Ovary (tissue), 9 donors: Measurements from ENCODE around the gene OSBPL2. TPM values are rescaled to one million over a fixed set of nuclear protein-coding genes. Genes with fewer than 3 reads are reported as not detected.

Source experiments
- DNase-seq, 5 donors: peaks; one replicate each; pipeline ENCODE4 v3.0.0-alpha.2; 2019 to 2020
- H3K27ac ChIP-seq, 2 donors: fragments of 200-600 bp; one replicate each; pipeline versions ENCODE4 v1.5.1 to v1.8.0; 2019 to 2022
- H3K27me3 ChIP-seq: fragments of 200-600 bp; one replicate; pipeline ENCODE4 v1.8.0; 2022
- H3K36me3 ChIP-seq: fragments of 200-600 bp; sonication (generic); one replicate; pipeline ENCODE4 v1.5.1; 2019
- H3K4me1 ChIP-seq: one replicate; pipeline ENCODE4 v1.8.1; 2013; ENCODE audit warnings: mild to moderate bottlenecking, moderate library complexity; ENCODE audit not compliant: insufficient read depth
- H3K4me3 ChIP-seq: fragments of 200-600 bp; sonication (generic); one replicate; pipeline ENCODE4 v1.5.1; 2017
- H3K9me3 ChIP-seq, 2 donors: fragments of 200-600 bp in 1 of 2; sonication (generic) in 1 of 2; one replicate each; pipeline versions ENCODE4 v1.5.1 to v1.8.1; 2013 to 2019; ENCODE audit warnings: mild to moderate bottlenecking in 1 of 2, moderate library complexity in 1 of 2
- CTCF ChIP-seq, 3 donors: fragments of 450-650 bp in 2 of 3; fragments of 200-600 bp in 1 of 3; IDR thresholded peaks; one replicate each; pipeline versions ENCODE4 v1.5.1 to v1.8.0; 2016 to 2022; ENCODE audit warnings: antibody characterized with exemption in 3 of 3, mild to moderate bottlenecking in 1 of 3
- EP300 ChIP-seq: sonication (generic); formaldehyde crosslinking; IDR thresholded peaks from one replicate; pipeline ENCODE4 v1.6.1; 2017; ENCODE audit warnings: antibody characterized with exemption
- POLR2A ChIP-seq: fragments of 450-650 bp; IDR thresholded peaks from one replicate; pipeline ENCODE4 v1.6.1; 2017; ENCODE audit warnings: antibody characterized with exemption, mild to moderate bottlenecking, moderate library complexity
- WGBS, 3 donors: extraction: QIAGEN DNeasy Blood & Tissue Kit in 1 of 3; methylation state at CpG; one replicate each; pipeline versions ENCODE4 v1.1.5 to v1.1.7; 2013 to 2017; 5-methylcytosine and 5-hydroxymethylcytosine counted together
- intact Hi-C, 4 donors: fragments of 100-400 bp; cut with DNase I; formaldehyde crosslinking; loops; one replicate each; pipeline versions ENCODE4 v1.11.0 to v1.15.1; 2022 to 2023
- polyA plus RNA-seq, 2 donors: library from polyadenylated mRNA; stranded (reverse); fragments of 200-250 nt in 1 of 2; fragments of 350-450 nt in 1 of 2; fragmentation: Illumina TruSeq in 1 of 2; extraction: RNeasy Lipid Tissue Mini Kit (QIAGEN cat#74804) in 1 of 2; gene quantifications; one replicate each; pipeline ENCODE4 v1.2.3, GENCODE V29; 2013 to 2014
- total RNA-seq, 7 donors: library from RNA; depleted of rRNA in 2 of 7; stranded (reverse); fragments of >200 nt in 2 of 7; fragmentation: NEBNext Ultra II Directional in 3 of 7; extraction: Animal tissue kit (Norgen Biotek cat#: 25700) in 3 of 7; gene quantifications; one replicate each; pipeline versions ENCODE4 v1.1.0 to v1.2.4, GENCODE V29; 2016 to 2023
- donor health status: DM: no; HTN: no; CAD: no; lungs with moderate emphysema.
- donor health status: DM: no; HTN: no; CAD: no.
- donor health status: Bipolar disorder and iron deficiency.
- donor health status: DM: yes; HTN: yes; CAD: no.
- donor health status: DM: no; HTN: no; CAD: no.
- donor health status: DM: yes; HTN: yes; CAD: no.

The OSBPL2 gene
- total and polyA plus RNA-seq, 9 donors: 14.2 to 42.2 (median 34.4) TPM

DNA sequence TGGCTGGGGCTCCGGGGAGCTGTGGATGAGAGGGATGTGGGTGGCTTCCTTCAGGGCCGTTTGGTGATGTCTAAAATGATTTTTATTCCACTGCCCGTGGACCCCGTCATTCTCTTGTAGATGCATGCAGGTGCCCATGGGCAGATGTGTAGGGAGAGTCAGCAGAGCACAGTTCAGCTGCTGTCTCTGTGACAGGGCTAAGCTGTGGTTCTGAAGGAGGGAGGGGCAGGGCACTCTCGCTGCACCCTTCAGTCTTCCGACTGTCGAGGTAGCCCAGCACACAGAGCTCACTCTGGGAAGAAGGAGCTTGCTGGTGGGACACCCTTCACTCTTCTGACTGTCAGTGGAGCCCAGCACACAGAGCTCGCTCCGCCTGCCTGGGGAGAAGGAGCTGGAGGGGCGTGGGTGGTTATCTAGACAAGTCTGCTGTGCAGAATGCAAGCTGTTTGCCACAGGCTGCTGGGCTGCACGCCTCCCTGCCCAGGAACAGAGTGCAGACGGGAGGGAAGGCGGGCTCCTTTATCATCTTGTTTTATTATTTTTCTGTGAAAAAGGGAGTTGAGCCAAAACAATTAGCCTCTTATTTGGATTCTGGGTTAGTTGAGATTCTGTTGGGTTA lies 36.1 kb downstream of the OSBPL2 start:
- Histone ChIP-seq H3K4me3 (no peak overlapping the region), H3K27me3 (no peaks in the 10 kb centered on the region), H3K27ac (no peak overlapping the region), H3K36me3 (no peaks in the 10 kb centered on the region), H3K4me1 (peaks cover 13% of the 10 kb centered on the region), H3K9me3 (no peaks in the 10 kb centered on the region)
- peak in 4 of 5 donors; percentile 45 to 74 (median 60) for DNase-seq
- 15 to 31% (median 16%) methylated on average over 13 of the region's 13 CpGs for WGBS, 3 donors
- TF ChIP-seq EP300 (no peak), CTCF (IDR thresholded peaks at IDR 0.05) (no peak), POLR2A (no peak)
- intact Hi-C loops: no loop called here

DNA sequence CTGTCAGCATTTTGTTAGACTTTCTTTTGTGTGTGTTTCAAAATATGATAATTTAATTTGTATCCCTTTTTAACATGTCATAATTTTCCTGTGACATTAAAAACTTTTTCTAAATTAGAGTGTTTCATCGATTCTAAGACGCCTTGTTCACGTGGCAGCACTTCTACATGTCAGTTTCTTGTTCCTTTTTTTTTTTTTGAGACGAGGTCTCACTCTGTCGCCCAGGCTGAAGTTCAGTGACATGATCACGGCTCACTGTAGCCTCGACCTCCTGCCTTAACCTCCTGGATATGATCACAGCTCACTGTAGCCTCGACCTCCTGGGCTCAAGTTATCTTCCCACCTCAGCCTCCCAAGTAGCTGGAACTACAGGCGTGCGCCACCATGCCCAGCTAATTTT lies 36.9 kb downstream of the OSBPL2 start:
- no peak for DNase-seq
- intact Hi-C loops: no loop called here
- H3K27ac ChIP-seq: no peak overlapping the region
- H3K4me3 ChIP-seq: no peak overlapping the region
- 86 to 88% (median 88%) methylated on average over 10 of the region's 10 CpGs for WGBS, 3 donors
- H3K36me3 ChIP-seq: no peaks in the 10 kb centered on the region
- peaks cover 6% of the 10 kb centered on the region for H3K4me1 ChIP-seq
- no peaks in the 10 kb centered on the region for H3K9me3 ChIP-seq
- H3K27me3 ChIP-seq: no peaks in the 10 kb centered on the region
- no peak for TF ChIP-seq POLR2A
- no peak for TF ChIP-seq CTCF (IDR thresholded peaks at IDR 0.05)

- Histone ChIP-seq H3K36me3 (no peaks in the 10 kb centered on the region), H3K27ac (no peak overlapping the region), H3K4me1 (peaks cover 6% of the 10 kb centered on the region), H3K4me3 (no peak overlapping the region), H3K27me3 (no peaks in the 10 kb centered on the region), H3K9me3 (no peaks in the 10 kb centered on the region)
- 76 to 87% (median 80%) methylated on average over 6 of the region's 6 CpGs for WGBS, 3 donors
- TF ChIP-seq CTCF (IDR thresholded peaks at IDR 0.05) (no peak), POLR2A (no peak), EP300 (no peak)
- no peak for DNase-seq
- intact Hi-C loops: no loop called here
These were observed 38.1 kb downstream of the OSBPL2 start for GRCh38 chr20:62276439-62276838.

- intact Hi-C loops: no loop called here
- H3K4me1 ChIP-seq: peaks cover 6% of the 10 kb centered on the region
- no peak for TF ChIP-seq POLR2A
- no peak for TF ChIP-seq CTCF (IDR thresholded peaks at IDR 0.05)
- TF ChIP-seq EP300: no peak
- DNase-seq: no peak
- no peaks in the 10 kb centered on the region for H3K9me3 ChIP-seq
- no peaks in the 10 kb centered on the region for H3K27me3 ChIP-seq
- H3K4me3 ChIP-seq: no peak overlapping the region
- H3K27ac ChIP-seq: no peak overlapping the region
- WGBS, 3 donors: 75 to 83% (median 83%) methylated on average over 13 of the region's 13 CpGs
- no peaks in the 10 kb centered on the region for H3K36me3 ChIP-seq
These were observed 38.9 kb downstream of the OSBPL2 start for GRCh38 chr20:62277253-62277652.
